Endothelial cell of umbilical vein (primary cell): ENCODE measurements around the gene ARL11. TPM values are rescaled to one million over a fixed set of nuclear protein-coding genes. Genes with fewer than 3 reads are reported as not detected.

Experiments used
- BruUV-seq: library from RNA; stranded (reverse); fragments of 400-500 nt; replicated peaks from 2 replicates; lab custom pipeline; 2021; lab: Mats Ljungman, UMichigan
- CTCF ChIA-PET: fragments of 300-600, 350-600 bp; sonication (Branson Sonifier 250); formaldehyde crosslinking; loops from one replicate; lab custom pipeline; 2021; ENCODE audit warnings: antibody characterized with exemption, inconsistent platforms; lab: Charles Lee
- POLR2A ChIA-PET: fragments of 300-600, 350-600 bp; sonication (Branson Sonifier 250); formaldehyde crosslinking; loops from one replicate; lab custom pipeline; 2021; ENCODE audit warnings: antibody characterized with exemption, inconsistent platforms; lab: Charles Lee
- DNase-seq: peaks from one replicate; pipeline ENCODE4 v3.0.0-alpha.2; 2011; ENCODE audit warnings: low read depth, low spot score
- FAIRE-seq: peaks from 2 replicates; lab custom pipeline; 2011; peaks lifted over from hg19 to GRCh38; lab: Jason Lieb, UNC
- H2AFZ ChIP-seq: 2 replicates; pipeline ENCODE4 v1.6.0; 2012; ENCODE audit warnings: low read depth, low read length, control low read depth, inconsistent platforms
- H3K27ac ChIP-seq: 2 replicates; pipeline ENCODE4 v1.5.1; 2011; ENCODE audit warnings: low read depth, mild to moderate bottlenecking, control low read depth, low read length, moderate library complexity; ENCODE audit not compliant: insufficient read depth
- H3K27me3 ChIP-seq, 2 experiments: 2 replicates each; pipeline versions ENCODE4 v1.6.0 to v1.6.1; 2011; ENCODE audit warnings: low read length in 2 of 2, mixed read lengths in 1 of 2; ENCODE audit not compliant: control insufficient read depth in 2 of 2, insufficient read depth in 2 of 2
- H3K36me3 ChIP-seq, 2 experiments: 2 replicates in 1 of 2; 3 replicates in 1 of 2; pipeline ENCODE4 v1.5.1; 2011; ENCODE audit warnings: low read length in 2 of 2, mild to moderate bottlenecking in 1 of 2, moderate library complexity in 1 of 2; ENCODE audit not compliant: control insufficient read depth in 2 of 2, insufficient read depth in 2 of 2; ENCODE audit errors: extremely low read depth in 1 of 2
- H3K4me1 ChIP-seq: 3 replicates; pipeline ENCODE4 v1.5.1; 2011; ENCODE audit warnings: mild to moderate bottlenecking, low read length; ENCODE audit not compliant: control insufficient read depth, insufficient read depth; ENCODE audit errors: extremely low read depth
- H3K4me2 ChIP-seq: 2 replicates; pipeline ENCODE4 v1.6.1; 2011; ENCODE audit warnings: low read length, control low read depth, mixed read lengths; ENCODE audit not compliant: insufficient read depth
- H3K4me3 ChIP-seq, 3 experiments: fragments of 200-600 bp in 1 of 3; sonication (generic), shearing (Covaris generic) in 1 of 3; replicated peaks in 1 of 3; 2 replicates each; pipeline ENCODE4 v1.5.1; 2011 to 2016; ENCODE audit warnings: control low read depth in 3 of 3, low read length in 3 of 3, mild to moderate bottlenecking in 2 of 3, inconsistent platforms in 1 of 3, low read depth in 1 of 3, moderate library complexity in 1 of 3; ENCODE audit not compliant: insufficient read depth in 1 of 3
- H3K79me2 ChIP-seq: 2 replicates; pipeline ENCODE4 v1.6.0; 2012; ENCODE audit warnings: low read length, inconsistent platforms; ENCODE audit not compliant: control insufficient read depth, insufficient read depth
- H3K9ac ChIP-seq: replicated peaks from 2 replicates; pipeline ENCODE3; 2011; ENCODE audit warnings: low read length, control low read depth; ENCODE audit not compliant: insufficient read depth; ENCODE audit errors: extremely low read depth
- H3K9me1 ChIP-seq: replicated peaks from 3 replicates; pipeline ENCODE4 v1.6.0; 2011; ENCODE audit warnings: mild to moderate bottlenecking, low read length; ENCODE audit not compliant: control insufficient read depth, insufficient read depth; ENCODE audit errors: extremely low read depth
- H3K9me3 ChIP-seq: replicated peaks from 2 replicates; pipeline ENCODE4 v1.5.1; 2012; ENCODE audit warnings: low read length, inconsistent platforms; ENCODE audit not compliant: control insufficient read depth, insufficient read depth
- H4K20me1 ChIP-seq: replicated peaks from 2 replicates; pipeline ENCODE3; 2011; ENCODE audit warnings: mild to moderate bottlenecking, low read length; ENCODE audit not compliant: control insufficient read depth, insufficient read depth; ENCODE audit errors: extremely low read depth
- EZH2 ChIP-seq: IDR thresholded peaks from 2 replicates; pipeline ENCODE4 v1.6.1; 2012; ENCODE audit warnings: borderline replicate concordance, low read depth, mild to moderate bottlenecking, moderate library complexity, low read length, inconsistent platforms; ENCODE audit not compliant: severe bottlenecking
- FOS ChIP-seq: IDR thresholded peaks from 2 replicates; pipeline ENCODE4 v1.6.1; 2011; ENCODE audit warnings: mild to moderate bottlenecking, low read length, moderate library complexity, borderline replicate concordance; ENCODE audit not compliant: insufficient read depth
- GATA2 ChIP-seq: IDR thresholded peaks from 2 replicates; pipeline ENCODE4 v1.7.0; 2011; ENCODE audit warnings: low read depth, mild to moderate bottlenecking, moderate library complexity, mixed read lengths, low read length; ENCODE audit not compliant: insufficient read length, insufficient read depth
- JUN ChIP-seq: IDR thresholded peaks from 2 replicates; pipeline ENCODE4 v1.6.1; 2011; ENCODE audit warnings: borderline replicate concordance, low read depth; ENCODE audit not compliant: insufficient read length, insufficient read depth
- MYC ChIP-seq: IDR thresholded peaks from one replicate; pipeline ENCODE4 v1.6.1; 2011; ENCODE audit warnings: mild to moderate bottlenecking, low read depth, low read length
- POLR2A ChIP-seq: IDR thresholded peaks from 2 replicates; pipeline ENCODE4 v1.6.1; 2012; ENCODE audit warnings: low read depth, mild to moderate bottlenecking, control low read depth, low read length
- POLR2AphosphoS5 ChIP-seq: IDR thresholded peaks from 2 replicates; pipeline ENCODE4 v1.6.1; 2012; ENCODE audit warnings: low read depth, mild to moderate bottlenecking, control low read depth, low read length, moderate library complexity; ENCODE audit not compliant: insufficient read depth
- dilution Hi-C: fragments of 300-500 bp; cut with MboI; formaldehyde crosslinking; loops from one replicate; pipeline ENCODE4 v1.15.0; 2019; ENCODE audit warnings: low sequenced_read_pairs; ENCODE audit not compliant: extremely low pct_ligation_motif_present
- intact Hi-C: fragments of 100-400 bp; cut with micrococcal nuclease; formaldehyde crosslinking; loops from one replicate; pipeline ENCODE4 v1.10.0; 2022
- polyA plus RNA-seq, 4 experiments: library from polyadenylated mRNA; depleted of rRNA in 3 of 4; stranded (reverse) in 3 of 4; unstranded in 1 of 4; fragments of >200 nt; gene quantifications; 2 replicates each; pipeline versions ENCODE4 v1.2.1 to v1.2.3, GENCODE V29; 2011 to 2012; ENCODE audit warnings: missing spikeins in 1 of 4
- total RNA-seq: library from RNA; stranded (reverse); gene quantifications from 2 replicates; pipeline ENCODE4 v1.2.3, GENCODE V29; 2021
- TF ChIP-seq, protein P1 (sequence below): IDR thresholded peaks from 2 replicates; pipeline ENCODE4 v1.6.1; 2011; ENCODE audit not compliant: insufficient read depth, insufficient read length
- TF ChIP-seq, protein P2 (sequence below), 2 donors: IDR thresholded peaks; 1 replicate in 1 of 2; 2 replicates in 1 of 2; pipeline ENCODE4 v1.5.1; 2011; ENCODE audit warnings: low read length in 2 of 2, mild to moderate bottlenecking in 2 of 2, moderate library complexity in 2 of 2, control low read depth in 1 of 2, inconsistent platforms in 1 of 2, low read depth in 1 of 2; ENCODE audit not compliant: insufficient read depth in 1 of 2; ENCODE audit errors: extremely low read depth in 1 of 2

ARL11 gene
- total and polyA plus RNA-seq, 2 donors (not counting 3 experiments of a cell fraction or from before 2014, with no cell fraction given) = 0.06 to 0.20 TPM

DNA sequence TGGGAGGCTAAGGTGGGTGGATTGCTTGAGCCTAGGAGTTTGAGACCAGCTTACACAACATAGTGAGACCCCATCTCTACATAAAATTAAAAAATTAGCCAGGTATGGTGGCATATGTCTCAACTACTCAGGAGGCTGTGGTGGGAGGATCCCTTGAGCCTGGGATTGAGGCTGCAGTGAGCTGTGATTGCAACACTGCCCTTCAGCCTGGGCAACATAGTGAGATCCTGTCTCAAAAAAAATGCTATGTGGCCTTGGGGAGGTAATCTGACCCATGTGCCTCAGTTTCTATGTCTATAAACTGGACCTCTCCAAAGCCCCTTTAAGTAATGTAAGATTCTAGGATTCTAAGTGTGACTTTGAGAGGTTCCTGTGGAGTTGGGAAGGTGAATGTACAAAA, 25.2 kb downstream of the ARL11 start:
- ChIA-PET POLR2A (no interaction called here), CTCF (interaction anchor here (1.3 to 1.6 kb wide), 3 partner anchors 12 to 1416 kb away, joined by 3 read pairs; partner anchors contain the start of gene EBPL)
- intact Hi-C loops (loop anchor here (5.0 kb wide), 1 partner anchor 139 kb away; the partner anchor contains the start of gene KPNA3), dilution Hi-C loops (no loop called here)
- Histone ChIP-seq H3K27ac (no peak overlapping the region), H2AFZ (no peak overlapping the region), H3K9ac (no peak overlapping the region), H3K79me2 (no peaks in the 10 kb centered on the region), H4K20me1 (no peaks in the 10 kb centered on the region), H3K4me1 (peaks cover 12% of the 10 kb centered on the region), H3K27me3 (no peaks in the 10 kb centered on the region), H3K36me3 (no peaks in the 10 kb centered on the region), H3K4me3 (no peak overlapping the region), H3K9me3 (no peaks in the 10 kb centered on the region), H3K4me2 (no peak overlapping the region), H3K9me1 (no peaks in the 10 kb centered on the region)
- no peak for TF ChIP-seq FOS
- TF ChIP-seq EZH2 = no peak
- TF ChIP-seq POLR2AphosphoS5 = no peak
- no peak for TF ChIP-seq POLR2A
- TF ChIP-seq, protein P1, sequence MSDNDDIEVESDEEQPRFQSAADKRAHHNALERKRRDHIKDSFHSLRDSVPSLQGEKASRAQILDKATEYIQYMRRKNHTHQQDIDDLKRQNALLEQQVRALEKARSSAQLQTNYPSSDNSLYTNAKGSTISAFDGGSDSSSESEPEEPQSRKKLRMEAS = no peak
- TF ChIP-seq GATA2 = no peak
- TF ChIP-seq, protein P2, sequence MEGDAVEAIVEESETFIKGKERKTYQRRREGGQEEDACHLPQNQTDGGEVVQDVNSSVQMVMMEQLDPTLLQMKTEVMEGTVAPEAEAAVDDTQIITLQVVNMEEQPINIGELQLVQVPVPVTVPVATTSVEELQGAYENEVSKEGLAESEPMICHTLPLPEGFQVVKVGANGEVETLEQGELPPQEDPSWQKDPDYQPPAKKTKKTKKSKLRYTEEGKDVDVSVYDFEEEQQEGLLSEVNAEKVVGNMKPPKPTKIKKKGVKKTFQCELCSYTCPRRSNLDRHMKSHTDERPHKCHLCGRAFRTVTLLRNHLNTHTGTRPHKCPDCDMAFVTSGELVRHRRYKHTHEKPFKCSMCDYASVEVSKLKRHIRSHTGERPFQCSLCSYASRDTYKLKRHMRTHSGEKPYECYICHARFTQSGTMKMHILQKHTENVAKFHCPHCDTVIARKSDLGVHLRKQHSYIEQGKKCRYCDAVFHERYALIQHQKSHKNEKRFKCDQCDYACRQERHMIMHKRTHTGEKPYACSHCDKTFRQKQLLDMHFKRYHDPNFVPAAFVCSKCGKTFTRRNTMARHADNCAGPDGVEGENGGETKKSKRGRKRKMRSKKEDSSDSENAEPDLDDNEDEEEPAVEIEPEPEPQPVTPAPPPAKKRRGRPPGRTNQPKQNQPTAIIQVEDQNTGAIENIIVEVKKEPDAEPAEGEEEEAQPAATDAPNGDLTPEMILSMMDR (IDR thresholded peaks at IDR 0.05; ENCODE audit: extremely low read depth in 1 of 2, insufficient read depth in 1 of 2, low read depth in 1 of 2, low read length in 2 of 2) = no peak
- TF ChIP-seq MYC = no peak
- TF ChIP-seq JUN = no peak
- DNase-seq (no peak), FAIRE-seq (no peak)
- no TSS peak for BruUV-seq
